Kidney (tissue), 14 donors: ENCODE results near the gene CPLX1. TPM values are rescaled to one million over a fixed set of nuclear protein-coding genes. Genes with fewer than 3 reads are reported as not detected.
A peak's percentile ranks its signal among the peaks of the same experiment; 100 is the strongest.

ENCODE experiments used
- DNase-seq, 5 donors: peaks; one replicate each; pipeline ENCODE4 v3.0.0-alpha.2; 2013 to 2020
- FAIRE-seq: peaks from 2 replicates; lab custom pipeline; 2012; peaks lifted over from hg19 to GRCh38; lab: Jason Lieb, UNC
- H3K27ac ChIP-seq, 2 donors: one replicate each; pipeline ENCODE4 v1.7.0; 2013; ENCODE audit warnings: low read depth in 2 of 2, low read length in 2 of 2, inconsistent platforms in 1 of 2
- H3K27me3 ChIP-seq: one replicate; pipeline ENCODE4 v1.7.1; 2013; ENCODE audit warnings: low read length, inconsistent platforms; ENCODE audit not compliant: control insufficient read depth, insufficient read depth
- H3K36me3 ChIP-seq, 3 donors: one replicate each; pipeline versions ENCODE4 v1.7.0 to v1.7.1; 2013; ENCODE audit warnings: low read length in 3 of 3, control low read depth in 1 of 3, inconsistent platforms in 1 of 3; ENCODE audit not compliant: insufficient read depth in 3 of 3, control insufficient read depth in 2 of 3
- H3K4me1 ChIP-seq, 3 donors: one replicate each; pipeline versions ENCODE4 v1.7.0 to v1.7.1; 2013; ENCODE audit warnings: low read length in 3 of 3, inconsistent platforms in 1 of 3, low read depth in 1 of 3; ENCODE audit not compliant: control insufficient read depth in 2 of 3, insufficient read depth in 2 of 3
- H3K4me3 ChIP-seq, 3 donors: one replicate each; pipeline versions ENCODE4 v1.7.0 to v1.8.1; 2013; ENCODE audit warnings: low read length in 3 of 3, control low read depth in 1 of 3, inconsistent platforms in 1 of 3
- H3K9ac ChIP-seq, 3 donors: one replicate each; pipeline versions ENCODE4 v1.7.0 to v1.7.1; 2013; ENCODE audit warnings: low read length in 3 of 3, control low read depth in 1 of 3, inconsistent platforms in 1 of 3
- H3K9me3 ChIP-seq, 3 donors: one replicate each; pipeline versions ENCODE4 v1.7.0 to v1.7.1; 2013; ENCODE audit warnings: low read length in 3 of 3, control low read depth in 1 of 3, inconsistent platforms in 1 of 3; ENCODE audit not compliant: control insufficient read depth in 2 of 3, insufficient read depth in 1 of 3
- CTCF ChIP-seq: IDR thresholded peaks from 3 replicates; pipeline ENCODE4 v1.5.1; 2012; ENCODE audit warnings: mild to moderate bottlenecking, moderate library complexity, borderline replicate concordance; ENCODE audit not compliant: insufficient read depth; ENCODE audit errors: extremely low read depth
- intact Hi-C: fragments of 100-400 bp; cut with DNase I; formaldehyde crosslinking; loops from one replicate; pipeline ENCODE4 v1.11.1; 2022
- polyA plus RNA-seq: library from polyadenylated mRNA; stranded (reverse); fragments of 350-450 nt; fragmentation: Illumina TruSeq; extraction: RNeasy Lipid Tissue Mini Kit (QIAGEN cat#74804); gene quantifications from one replicate; pipeline ENCODE4 v1.2.3, GENCODE V29; 2014; ENCODE audit warnings: low read depth, low replicate concordance; ENCODE audit not compliant: insufficient read depth
- total RNA-seq: library from RNA; stranded (reverse); fragmentation: NEBNext Ultra II Directional; extraction: Animal tissue kit (Norgen Biotek cat#: 25700); gene quantifications from one replicate; pipeline ENCODE4 v1.2.1, GENCODE V29; 2021
- donor health status: control.
- donor health status: control.
- donor health status: control.
- donor health status: control.
- donor health status: control.
- donor health status: DM: yes; HTN: yes; CAD: no.
- donor health status: Normal renal cell carcinoma (clear cell type).

Gene CPLX1
- total and polyA plus RNA-seq, 2 donors from 2014 or later: 3.9 to 10.2 TPM

- H3K36me3 ChIP-seq: no peaks in the 10 kb centered on the region
- H3K27me3 ChIP-seq: peaks cover 11% of the 10 kb centered on the region
- no peaks in the 10 kb centered on the region for H3K9me3 ChIP-seq
- no peak overlapping the region for H3K27ac ChIP-seq
- intact Hi-C loops: no loop called here
- TF ChIP-seq CTCF: no peak
- no peak overlapping the region for H3K4me3 ChIP-seq
- peak; percentile 59 to 75 (median 61) for DNase-seq
- H3K9ac ChIP-seq: no peak overlapping the region
- no peaks in the 10 kb centered on the region for H3K4me1 ChIP-seq
- FAIRE-seq: no peak
Observed at GRCh38 chr4:825063-825970, 612 bp downstream of the CPLX1 start.

GRCh38 chr4:824461-825062 lies 1.4 kb downstream of the CPLX1 start:
- peak in 1 of 5 donors; percentile 39 for DNase-seq
- no peak for FAIRE-seq
- H3K27me3 ChIP-seq: peaks cover 11% of the 10 kb centered on the region
- intact Hi-C loops: no loop called here
- H3K4me3 ChIP-seq: no peak overlapping the region
- H3K9ac ChIP-seq: no peak overlapping the region
- H3K36me3 ChIP-seq: no peaks in the 10 kb centered on the region
- no peaks in the 10 kb centered on the region for H3K4me1 ChIP-seq
- no peaks in the 10 kb centered on the region for H3K9me3 ChIP-seq
- TF ChIP-seq CTCF: no peak
- no peak overlapping the region for H3K27ac ChIP-seq

- TF ChIP-seq CTCF: no peak
- H3K36me3 ChIP-seq: no peaks in the 10 kb centered on the region
Observed at GRCh38 chr4:823761-824460, 2.0 kb downstream of the CPLX1 start.

More at GRCh38 chr4:823761-824460, 2.0 kb downstream of the CPLX1 start:
- Histone ChIP-seq H3K4me1 (no peaks in the 10 kb centered on the region), H3K9ac (no peak overlapping the region), H3K27ac (no peak overlapping the region), H3K4me3 (no peak overlapping the region), H3K9me3 (no peaks in the 10 kb centered on the region), H3K27me3 (peaks cover 11% of the 10 kb centered on the region)
- intact Hi-C loops: no loop called here
- FAIRE-seq: no peak
- DNase-seq: peak in 1 of 5 donors; percentile 61
